Fibroblast of the aortic adventitia (primary cell): ENCODE results near the gene TRPM7. TPM values are rescaled to one million over a fixed set of nuclear protein-coding genes. Genes with fewer than 3 reads are reported as not detected.

Experiments
- DNase-seq: peaks from one replicate; pipeline ENCODE4 v3.0.0-alpha.2; 2010; ENCODE audit warnings: low read depth
- H3K4me3 ChIP-seq: 2 replicates; pipeline ENCODE4 v1.5.1; 2011; ENCODE audit warnings: low read depth, mild to moderate bottlenecking, control low read depth, low read length, moderate library complexity
- total RNA-seq: library from RNA; depleted of rRNA; stranded (reverse); fragments of >200 nt; gene quantifications from 2 replicates; pipeline ENCODE4 v1.2.3, GENCODE V29; 2012; ENCODE audit warnings: low replicate concordance
- TF ChIP-seq, protein P1 (sequence below): IDR thresholded peaks from 2 replicates; pipeline ENCODE4 v1.5.1; 2011; ENCODE audit warnings: mild to moderate bottlenecking, low read length, control low read depth, inconsistent platforms; ENCODE audit not compliant: insufficient read depth

Gene TRPM7, protein sequence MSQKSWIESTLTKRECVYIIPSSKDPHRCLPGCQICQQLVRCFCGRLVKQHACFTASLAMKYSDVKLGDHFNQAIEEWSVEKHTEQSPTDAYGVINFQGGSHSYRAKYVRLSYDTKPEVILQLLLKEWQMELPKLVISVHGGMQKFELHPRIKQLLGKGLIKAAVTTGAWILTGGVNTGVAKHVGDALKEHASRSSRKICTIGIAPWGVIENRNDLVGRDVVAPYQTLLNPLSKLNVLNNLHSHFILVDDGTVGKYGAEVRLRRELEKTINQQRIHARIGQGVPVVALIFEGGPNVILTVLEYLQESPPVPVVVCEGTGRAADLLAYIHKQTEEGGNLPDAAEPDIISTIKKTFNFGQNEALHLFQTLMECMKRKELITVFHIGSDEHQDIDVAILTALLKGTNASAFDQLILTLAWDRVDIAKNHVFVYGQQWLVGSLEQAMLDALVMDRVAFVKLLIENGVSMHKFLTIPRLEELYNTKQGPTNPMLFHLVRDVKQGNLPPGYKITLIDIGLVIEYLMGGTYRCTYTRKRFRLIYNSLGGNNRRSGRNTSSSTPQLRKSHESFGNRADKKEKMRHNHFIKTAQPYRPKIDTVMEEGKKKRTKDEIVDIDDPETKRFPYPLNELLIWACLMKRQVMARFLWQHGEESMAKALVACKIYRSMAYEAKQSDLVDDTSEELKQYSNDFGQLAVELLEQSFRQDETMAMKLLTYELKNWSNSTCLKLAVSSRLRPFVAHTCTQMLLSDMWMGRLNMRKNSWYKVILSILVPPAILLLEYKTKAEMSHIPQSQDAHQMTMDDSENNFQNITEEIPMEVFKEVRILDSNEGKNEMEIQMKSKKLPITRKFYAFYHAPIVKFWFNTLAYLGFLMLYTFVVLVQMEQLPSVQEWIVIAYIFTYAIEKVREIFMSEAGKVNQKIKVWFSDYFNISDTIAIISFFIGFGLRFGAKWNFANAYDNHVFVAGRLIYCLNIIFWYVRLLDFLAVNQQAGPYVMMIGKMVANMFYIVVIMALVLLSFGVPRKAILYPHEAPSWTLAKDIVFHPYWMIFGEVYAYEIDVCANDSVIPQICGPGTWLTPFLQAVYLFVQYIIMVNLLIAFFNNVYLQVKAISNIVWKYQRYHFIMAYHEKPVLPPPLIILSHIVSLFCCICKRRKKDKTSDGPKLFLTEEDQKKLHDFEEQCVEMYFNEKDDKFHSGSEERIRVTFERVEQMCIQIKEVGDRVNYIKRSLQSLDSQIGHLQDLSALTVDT (N-terminal part only)
- total RNA-seq: 92.6 and 101 TPM in 2 replicates

DNA sequence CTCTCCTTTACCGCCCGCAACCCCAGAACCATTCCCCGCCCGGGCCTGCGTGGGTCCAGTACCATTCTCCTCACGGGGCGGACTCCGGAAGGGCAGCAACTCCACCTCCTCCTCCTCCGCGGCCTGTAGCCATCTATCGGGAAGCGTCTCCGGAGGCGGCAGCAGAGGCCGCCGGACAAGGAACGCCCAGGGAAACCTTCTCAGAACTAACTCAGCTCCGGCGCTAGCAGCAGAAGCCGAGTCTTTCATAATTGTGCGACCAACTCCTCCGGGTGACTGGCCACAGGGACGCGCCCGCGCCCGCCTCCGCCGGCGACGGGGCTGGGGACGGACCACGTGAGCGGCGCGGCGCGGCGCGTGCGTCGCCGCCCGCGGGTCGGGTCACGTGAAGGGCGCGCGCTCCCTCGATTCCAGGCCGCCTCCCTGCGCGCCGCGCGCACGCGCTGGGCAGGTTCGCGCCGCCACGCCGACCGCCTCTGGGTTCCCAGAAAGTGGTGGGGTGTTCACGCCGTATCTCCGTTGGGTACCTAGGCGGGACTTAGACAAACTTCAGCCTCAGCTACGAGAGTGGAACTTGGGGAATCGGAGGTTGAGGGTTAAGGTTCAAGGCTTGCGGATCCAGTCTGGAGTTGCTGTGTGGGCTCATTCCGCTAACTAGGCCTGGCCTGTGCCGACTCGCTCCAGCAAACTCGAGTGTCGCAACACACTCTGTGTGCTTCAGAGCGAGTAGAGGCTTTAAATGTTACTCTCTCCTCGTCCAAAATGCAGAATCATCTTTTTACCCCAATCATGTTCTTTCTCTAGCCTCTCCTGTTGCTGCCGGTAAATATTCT, at the start of gene TRPM7:
TRPM7 (minus strand) TSS at position 329 of the 833 bp plus-strand sequence; CDS start at position 65, 264 bp downstream.
- DNase-seq: peak; percentile 86
- H3K4me3 ChIP-seq: peak within 1 kb of the TSS; percentile 99
- TF ChIP-seq, protein P1, sequence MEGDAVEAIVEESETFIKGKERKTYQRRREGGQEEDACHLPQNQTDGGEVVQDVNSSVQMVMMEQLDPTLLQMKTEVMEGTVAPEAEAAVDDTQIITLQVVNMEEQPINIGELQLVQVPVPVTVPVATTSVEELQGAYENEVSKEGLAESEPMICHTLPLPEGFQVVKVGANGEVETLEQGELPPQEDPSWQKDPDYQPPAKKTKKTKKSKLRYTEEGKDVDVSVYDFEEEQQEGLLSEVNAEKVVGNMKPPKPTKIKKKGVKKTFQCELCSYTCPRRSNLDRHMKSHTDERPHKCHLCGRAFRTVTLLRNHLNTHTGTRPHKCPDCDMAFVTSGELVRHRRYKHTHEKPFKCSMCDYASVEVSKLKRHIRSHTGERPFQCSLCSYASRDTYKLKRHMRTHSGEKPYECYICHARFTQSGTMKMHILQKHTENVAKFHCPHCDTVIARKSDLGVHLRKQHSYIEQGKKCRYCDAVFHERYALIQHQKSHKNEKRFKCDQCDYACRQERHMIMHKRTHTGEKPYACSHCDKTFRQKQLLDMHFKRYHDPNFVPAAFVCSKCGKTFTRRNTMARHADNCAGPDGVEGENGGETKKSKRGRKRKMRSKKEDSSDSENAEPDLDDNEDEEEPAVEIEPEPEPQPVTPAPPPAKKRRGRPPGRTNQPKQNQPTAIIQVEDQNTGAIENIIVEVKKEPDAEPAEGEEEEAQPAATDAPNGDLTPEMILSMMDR: peak; percentile 24

DNA sequence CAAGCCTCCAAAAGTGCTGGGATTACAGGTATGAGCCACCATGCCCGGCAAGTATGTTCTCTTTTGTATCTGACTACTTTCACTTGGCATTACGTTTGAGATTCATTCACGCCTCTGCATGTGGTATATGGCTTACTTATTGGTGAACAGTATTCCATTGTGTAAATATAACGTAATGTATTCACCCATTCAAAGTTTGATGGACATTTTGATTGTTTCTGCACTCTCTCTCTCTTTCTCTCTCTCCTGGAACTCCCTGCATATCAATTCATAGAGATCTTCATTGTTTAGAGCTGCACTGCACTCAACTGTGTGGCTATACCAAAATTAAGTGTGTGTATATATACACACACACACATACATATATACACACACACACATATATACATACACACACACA, 48.6 kb upstream of the TRPM7 start:
- DNase-seq: no peak
- H3K4me3 ChIP-seq: no peak overlapping the region
- TF ChIP-seq, protein P1: no peak

DNA sequence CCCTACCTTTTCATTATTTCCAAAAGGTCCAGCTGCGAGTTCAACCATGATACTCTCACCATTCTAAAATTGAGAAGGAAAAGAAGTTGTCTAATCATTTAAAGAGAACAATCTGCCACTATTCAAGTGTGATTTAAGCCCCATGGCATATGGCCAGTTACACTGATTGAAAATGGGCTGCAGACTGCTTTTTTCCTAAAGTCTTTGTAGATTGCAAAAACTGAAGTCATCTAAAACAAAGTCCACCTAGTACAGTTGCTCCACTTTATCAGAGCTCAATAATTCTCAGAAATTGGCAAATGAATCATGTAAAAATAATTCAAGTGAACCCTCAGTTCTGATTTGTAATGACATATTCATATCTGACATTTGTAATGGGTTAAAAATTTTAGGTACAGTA, 39.7 kb upstream of the TRPM7 start:
- DNase-seq: no peak
- no peak overlapping the region for H3K4me3 ChIP-seq
- TF ChIP-seq, protein P1: no peak

DNA sequence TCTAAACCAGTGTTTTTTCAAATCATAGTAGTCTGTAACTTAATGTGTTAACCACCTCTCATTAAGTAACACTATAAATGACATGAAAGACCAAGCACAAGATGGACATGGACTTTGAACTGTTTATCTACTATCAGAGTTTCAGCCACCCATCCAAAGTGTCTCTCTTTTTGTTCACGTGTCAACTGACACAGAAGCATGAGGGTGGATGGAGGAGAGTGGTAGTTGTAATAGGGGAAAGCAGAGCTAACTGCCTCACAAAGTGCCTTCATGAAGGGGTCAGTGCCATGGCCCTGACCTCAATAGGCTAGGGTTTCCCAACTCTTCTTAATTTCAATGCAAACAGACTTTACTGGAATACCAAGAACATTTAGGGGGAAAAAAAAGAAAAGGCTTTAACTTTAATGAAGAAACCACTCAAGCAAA, 32.1 kb upstream of the TRPM7 start:
- TF ChIP-seq, protein P1: no peak
- no peak overlapping the region for H3K4me3 ChIP-seq
- no peak for DNase-seq

DNA sequence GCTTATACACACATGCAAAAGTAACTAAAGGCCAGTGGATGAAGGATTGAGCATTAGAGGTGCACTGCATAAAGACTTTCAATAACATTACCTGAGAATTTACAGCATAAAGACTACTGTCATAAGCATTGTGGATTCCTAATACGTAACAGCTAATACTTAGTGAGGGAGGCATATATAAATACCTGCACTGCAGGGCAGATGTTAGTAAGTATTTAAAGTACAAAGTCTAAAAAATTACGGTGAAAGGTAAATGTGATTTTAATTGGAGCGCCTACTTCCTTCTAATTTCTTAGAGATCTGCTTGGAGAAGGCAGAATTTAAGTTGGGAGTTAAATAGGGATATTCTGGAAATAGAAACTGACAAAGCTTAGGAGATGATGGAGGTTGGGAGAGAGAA, 25.4 kb upstream of the TRPM7 start:
- TF ChIP-seq, protein P1: no peak
- H3K4me3 ChIP-seq: no peak overlapping the region
- no peak for DNase-seq

DNA sequence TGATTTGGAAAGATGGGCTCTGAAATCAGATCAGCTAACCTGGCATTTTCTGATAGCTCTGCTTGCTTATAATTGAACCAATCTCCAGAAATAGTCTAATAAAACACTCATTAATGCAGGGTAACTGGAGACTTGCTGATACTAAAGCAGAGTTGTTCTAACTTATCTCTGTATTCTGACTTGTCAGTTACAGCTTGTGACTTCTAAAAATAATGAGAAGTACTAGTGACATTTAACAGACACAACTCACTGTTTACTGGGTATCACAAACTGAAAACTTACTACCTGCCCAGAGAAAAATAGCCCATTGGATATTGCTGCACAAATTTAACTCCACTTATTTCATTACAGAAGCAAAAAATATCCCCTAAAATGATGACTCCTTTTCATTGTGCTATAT, 24.0 kb upstream of the TRPM7 start:
- TF ChIP-seq, protein P1: no peak
- H3K4me3 ChIP-seq: no peak overlapping the region
- no peak for DNase-seq
